Glutamatergic neuron (in vitro differentiated cells): Measurements from ENCODE around the gene ZSWIM1. TPM values are rescaled to one million over a fixed set of nuclear protein-coding genes. Genes with fewer than 3 reads are reported as not detected.

Experiments
- DNase-seq: peaks from one replicate; pipeline ENCODE4 v3.0.0; 2022
- H3K27ac Mint-ChIP-seq: one replicate; pipeline ENCODE4 v1.8.0; 2020; ENCODE audit warnings: mild to moderate bottlenecking, mixed read lengths, inconsistent platforms; ENCODE audit not compliant: unreplicated experiment
- H3K27me3 Mint-ChIP-seq: one replicate; pipeline ENCODE4 v1.8.0; 2020; ENCODE audit warnings: mild to moderate bottlenecking, moderate library complexity, mixed read lengths, inconsistent platforms; ENCODE audit not compliant: unreplicated experiment
- H3K36me3 Mint-ChIP-seq: one replicate; pipeline ENCODE4 v1.8.0; 2020; ENCODE audit warnings: mild to moderate bottlenecking, mixed read lengths, inconsistent platforms; ENCODE audit not compliant: unreplicated experiment
- H3K4me1 Mint-ChIP-seq: one replicate; pipeline ENCODE4 v1.8.0; 2020; ENCODE audit warnings: mild to moderate bottlenecking, low read depth, mixed read lengths, inconsistent platforms; ENCODE audit not compliant: unreplicated experiment
- H3K4me3 Mint-ChIP-seq: one replicate; pipeline ENCODE4 v1.8.0; 2020; ENCODE audit warnings: mild to moderate bottlenecking, mixed read lengths, inconsistent platforms; ENCODE audit not compliant: unreplicated experiment
- H3K9me3 Mint-ChIP-seq: one replicate; pipeline ENCODE4 v1.8.0; 2020; ENCODE audit warnings: mild to moderate bottlenecking, moderate library complexity, mixed read lengths, inconsistent platforms; ENCODE audit not compliant: unreplicated experiment
- CTCF ChIP-seq: fragments of 200-600 bp; sonication (generic); IDR thresholded peaks from one replicate; pipeline ENCODE4 v1.5.0; 2021; ENCODE audit not compliant: partially characterized antibody, unreplicated experiment
- total RNA-seq: library from RNA; stranded (reverse); fragmentation: NEBNext Ultra II Directional; extraction: Animal tissue kit (Norgen Biotek cat#: 25700); gene quantifications from one replicate; pipeline ENCODE4 v1.2.1, GENCODE V29; 2021; ENCODE audit not compliant: unreplicated experiment

ZSWIM1 gene
- total RNA-seq, 1 donor from 2014 or later, result 10.2 TPM

GRCh38 chr20:45861221-45862075 lies 19.6 kb upstream of the ZSWIM1 start:
- H3K36me3 Mint-ChIP-seq, result no peaks in the 10 kb centered on the region
- peaks cover 5% of the 10 kb centered on the region for H3K27me3 Mint-ChIP-seq
- no peak for TF ChIP-seq CTCF
- no peak overlapping the region for H3K27ac Mint-ChIP-seq
- peaks cover 4% of the 10 kb centered on the region for H3K9me3 Mint-ChIP-seq
- peaks cover 4% of the 10 kb centered on the region for H3K4me1 Mint-ChIP-seq
- DNase-seq, result no peak
- H3K4me3 Mint-ChIP-seq, result no peak overlapping the region

GRCh38 chr20:45863543-45864470 lies 17.2 kb upstream of the ZSWIM1 start:
- Mint-ChIP-seq H3K27ac (no peak overlapping the region), H3K4me3 (no peak overlapping the region), H3K36me3 (no peaks in the 10 kb centered on the region), H3K9me3 (no peaks in the 10 kb centered on the region), H3K27me3 (no peaks in the 10 kb centered on the region), H3K4me1 (no peaks in the 10 kb centered on the region)
- TF ChIP-seq CTCF, result no peak
- no peak for DNase-seq

GRCh38 chr20:45866454-45866853 lies 14.6 kb upstream of the ZSWIM1 start:
- TF ChIP-seq CTCF, result no peak
- Mint-ChIP-seq H3K4me3 (no peak overlapping the region), H3K4me1 (no peaks in the 10 kb centered on the region), H3K27ac (no peak overlapping the region), H3K36me3 (no peaks in the 10 kb centered on the region), H3K27me3 (no peaks in the 10 kb centered on the region), H3K9me3 (no peaks in the 10 kb centered on the region)
- no peak for DNase-seq

- H3K4me1 Mint-ChIP-seq, result no peaks in the 10 kb centered on the region
- DNase-seq, result no peak
- no peak overlapping the region for H3K4me3 Mint-ChIP-seq
- H3K9me3 Mint-ChIP-seq, result no peaks in the 10 kb centered on the region
- H3K27me3 Mint-ChIP-seq, result no peaks in the 10 kb centered on the region
- no peak for TF ChIP-seq CTCF
- H3K36me3 Mint-ChIP-seq, result peaks cover 2% of the 10 kb centered on the region
- H3K27ac Mint-ChIP-seq, result no peak overlapping the region
These were observed 13.8 kb upstream of the ZSWIM1 start for GRCh38 chr20:45867136-45867818.
